Fibroblast of lung (primary cell): ENCODE data around the gene INTS4.

ENCODE experiments used
- CTCF ChIP-seq, 2 donors: IDR thresholded peaks in 1 of 2; conservative IDR thresholded peaks in 1 of 2; 1 replicate in 1 of 2; 2 replicates in 1 of 2; pipeline ENCODE4 v1.5.1; 2011 to 2012; ENCODE audit warnings: low read length in 2 of 2, control low read depth in 1 of 2, inconsistent platforms in 1 of 2, low read depth in 1 of 2, mild to moderate bottlenecking in 1 of 2
- EZH2 ChIP-seq: IDR thresholded peaks from 2 replicates; pipeline ENCODE4 v1.5.1; 2012; ENCODE audit warnings: low read length, control low read depth, mild to moderate bottlenecking; ENCODE audit errors: missing control alignments

DNA sequence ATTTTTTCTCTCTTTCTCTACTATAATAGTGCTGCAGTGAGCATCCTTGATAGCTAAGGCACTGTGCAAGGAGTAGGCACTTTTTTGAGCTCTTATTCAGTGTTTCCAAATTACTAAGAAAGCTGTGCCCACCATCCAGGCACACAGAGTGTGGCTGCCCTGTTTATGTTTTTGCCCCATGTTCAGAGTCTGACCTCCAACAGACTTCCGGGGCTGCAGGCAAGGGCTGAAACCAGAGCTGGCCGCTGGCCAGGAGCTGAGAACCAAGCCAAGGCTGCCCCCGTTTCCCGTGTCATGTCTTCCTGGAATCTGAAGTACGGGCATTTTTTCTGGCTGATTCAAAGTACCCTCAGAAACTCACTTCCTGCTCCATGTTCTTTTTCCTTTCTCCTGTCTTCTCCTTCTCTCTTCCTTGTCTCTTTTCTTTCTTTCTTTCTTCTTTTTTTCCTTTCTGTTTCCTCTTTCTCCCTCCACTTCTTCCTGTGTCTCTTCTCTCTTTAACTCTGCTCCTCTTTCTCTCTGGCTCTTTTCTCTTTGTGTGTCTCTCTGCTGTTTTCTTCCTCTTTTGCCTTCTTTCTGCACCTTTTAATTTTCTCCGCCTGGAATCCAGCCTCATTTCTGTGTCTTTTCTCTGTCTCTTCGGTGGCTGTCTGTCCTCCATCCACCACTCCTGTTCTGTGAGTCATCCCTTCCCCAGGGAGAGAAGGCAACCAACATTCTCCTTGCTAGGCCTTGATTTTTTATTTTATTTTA, 45.6 kb upstream of the INTS4 start:
- TF ChIP-seq CTCF (conservative IDR thresholded peaks at IDR 0.05 in 1 of 2, IDR thresholded peaks at IDR 0.05 in 1 of 2; ENCODE audit: low read depth in 1 of 2, low read length in 2 of 2) (no peak), EZH2 (no peak)
